Gastroesophageal sphincter (tissue), 3 donors: ENCODE data around the gene ARHGAP25.

ENCODE experiments used
- CTCF ChIP-seq, 4 experiments: fragments of 200-600 bp in 2 of 4; fragments of 450-650 bp in 2 of 4; sonication (generic) in 1 of 4; IDR thresholded peaks; one replicate each; pipeline ENCODE4 v1.5.1; 2017 to 2019; ENCODE audit warnings: antibody characterized with exemption in 4 of 4, mild to moderate bottlenecking in 2 of 4, moderate library complexity in 2 of 4
- POLR2A ChIP-seq, 2 donors: fragments of 450-650 bp; IDR thresholded peaks; one replicate each; pipeline ENCODE4 v1.6.1; 2017; ENCODE audit warnings: antibody characterized with exemption in 2 of 2, mild to moderate bottlenecking in 2 of 2, moderate library complexity in 1 of 2

- no peak for TF ChIP-seq POLR2A (IDR thresholded peaks at IDR 0.05)
- TF ChIP-seq CTCF (IDR thresholded peaks at IDR 0.05), result no peak
These were observed 128.3 kb downstream of the ARHGAP25 start for GRCh38 chr2:68862889-68863288.
